GM12892 (cell line): Measurements from ENCODE around the gene CDS2.

Experiments used
- DNase-seq: peaks from one replicate; pipeline ENCODE4 v3.0.0; 2011; ENCODE audit not compliant: insufficient read length
- FAIRE-seq: peaks from 2 replicates; lab custom pipeline; 2011; peaks lifted over from hg19 to GRCh38; lab: Jason Lieb, UNC
- POLR2A ChIP-seq: IDR thresholded peaks from 2 replicates; pipeline ENCODE4 v1.6.1; 2011; ENCODE audit warnings: low read depth, low read length, control low read depth
- POLR2AphosphoS5 ChIP-seq: IDR thresholded peaks from 2 replicates; pipeline ENCODE4 v1.6.1; 2011; ENCODE audit warnings: low read depth, low read length, control low read depth
- TAF1 ChIP-seq: IDR thresholded peaks from 2 replicates; pipeline ENCODE4 v1.6.1; 2011; ENCODE audit warnings: low read depth, mild to moderate bottlenecking, control low read depth, low read length, borderline replicate concordance

The CDS2 gene

DNA sequence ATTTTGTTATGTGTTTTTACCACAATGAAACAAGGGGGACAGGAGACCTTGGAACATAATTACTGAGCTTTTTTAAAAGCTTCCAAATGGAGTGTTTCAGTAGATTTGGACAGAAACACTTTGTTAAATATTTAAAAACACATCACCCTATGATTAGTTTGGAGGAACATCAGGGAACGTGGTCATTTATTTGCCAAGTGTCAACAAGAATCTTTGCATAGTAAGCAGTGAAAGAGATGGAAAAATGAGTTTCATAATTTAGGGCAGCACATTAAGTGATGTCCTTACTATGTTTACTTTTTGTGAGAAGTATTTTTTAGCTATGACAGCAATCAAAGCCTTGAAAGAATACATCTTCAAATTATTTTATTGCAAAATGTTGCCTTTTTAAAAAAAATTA, 107.3 kb downstream of the CDS2 start:
- DNase-seq (no peak), FAIRE-seq (no peak)
- no peak for TF ChIP-seq POLR2AphosphoS5
- TF ChIP-seq POLR2A, result no peak
- TF ChIP-seq TAF1, result no peak

- no peak for FAIRE-seq
- TF ChIP-seq POLR2AphosphoS5, result no peak
- TF ChIP-seq TAF1, result no peak
- TF ChIP-seq POLR2A, result no peak
- no peak for DNase-seq
Observed at GRCh38 chr20:5234978-5235377, 108.2 kb downstream of the CDS2 start.
